C4-2B (cell line): ENCODE data around the gene SH3BP5L.

Experiments used
- H3K27ac ChIP-seq: fragments of 450-650 bp; 2 replicates; pipeline ENCODE4 v1.5.1; 2017
- ZFX ChIP-seq: fragments of 450-650 bp; IDR thresholded peaks from 2 replicates; pipeline ENCODE4 v1.6.1; 2017
- TF ChIP-seq, protein P1 (sequence below): fragments of 450-650 bp; conservative IDR thresholded peaks from 2 replicates; pipeline ENCODE4 v1.5.1; 2017; ENCODE audit warnings: mild to moderate bottlenecking

SH3BP5L gene

DNA sequence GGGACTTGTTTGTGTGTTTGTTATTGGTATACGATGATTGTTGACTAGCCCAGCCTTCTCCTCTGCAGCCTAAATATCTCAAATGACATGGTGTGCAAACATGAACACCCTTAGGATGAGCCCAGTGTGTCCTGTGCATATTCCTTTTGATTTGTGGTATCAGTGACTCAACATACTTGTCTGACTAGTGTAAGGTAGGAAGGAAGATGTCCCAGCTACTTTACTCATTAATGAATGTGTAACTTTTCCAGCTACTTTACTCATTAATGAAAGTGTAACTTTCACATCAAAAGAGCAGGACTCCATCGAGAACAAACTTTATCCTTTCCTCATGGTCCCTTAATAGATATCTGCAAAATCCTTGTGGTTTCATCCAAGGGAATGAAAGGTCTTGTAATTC is 35.9 kb upstream of the SH3BP5L start:
- TF ChIP-seq ZFX = no peak
- TF ChIP-seq, protein P1, sequence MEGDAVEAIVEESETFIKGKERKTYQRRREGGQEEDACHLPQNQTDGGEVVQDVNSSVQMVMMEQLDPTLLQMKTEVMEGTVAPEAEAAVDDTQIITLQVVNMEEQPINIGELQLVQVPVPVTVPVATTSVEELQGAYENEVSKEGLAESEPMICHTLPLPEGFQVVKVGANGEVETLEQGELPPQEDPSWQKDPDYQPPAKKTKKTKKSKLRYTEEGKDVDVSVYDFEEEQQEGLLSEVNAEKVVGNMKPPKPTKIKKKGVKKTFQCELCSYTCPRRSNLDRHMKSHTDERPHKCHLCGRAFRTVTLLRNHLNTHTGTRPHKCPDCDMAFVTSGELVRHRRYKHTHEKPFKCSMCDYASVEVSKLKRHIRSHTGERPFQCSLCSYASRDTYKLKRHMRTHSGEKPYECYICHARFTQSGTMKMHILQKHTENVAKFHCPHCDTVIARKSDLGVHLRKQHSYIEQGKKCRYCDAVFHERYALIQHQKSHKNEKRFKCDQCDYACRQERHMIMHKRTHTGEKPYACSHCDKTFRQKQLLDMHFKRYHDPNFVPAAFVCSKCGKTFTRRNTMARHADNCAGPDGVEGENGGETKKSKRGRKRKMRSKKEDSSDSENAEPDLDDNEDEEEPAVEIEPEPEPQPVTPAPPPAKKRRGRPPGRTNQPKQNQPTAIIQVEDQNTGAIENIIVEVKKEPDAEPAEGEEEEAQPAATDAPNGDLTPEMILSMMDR = no peak
- no peak overlapping the region for H3K27ac ChIP-seq

- no peak overlapping the region; the same call in 1 of the 2 replicates for H3K27ac ChIP-seq
- no peak for TF ChIP-seq ZFX
- TF ChIP-seq, protein P1 = no peak
Measured at GRCh38 chr1:248860007-248860406, 34.3 kb upstream of the SH3BP5L start.

DNA sequence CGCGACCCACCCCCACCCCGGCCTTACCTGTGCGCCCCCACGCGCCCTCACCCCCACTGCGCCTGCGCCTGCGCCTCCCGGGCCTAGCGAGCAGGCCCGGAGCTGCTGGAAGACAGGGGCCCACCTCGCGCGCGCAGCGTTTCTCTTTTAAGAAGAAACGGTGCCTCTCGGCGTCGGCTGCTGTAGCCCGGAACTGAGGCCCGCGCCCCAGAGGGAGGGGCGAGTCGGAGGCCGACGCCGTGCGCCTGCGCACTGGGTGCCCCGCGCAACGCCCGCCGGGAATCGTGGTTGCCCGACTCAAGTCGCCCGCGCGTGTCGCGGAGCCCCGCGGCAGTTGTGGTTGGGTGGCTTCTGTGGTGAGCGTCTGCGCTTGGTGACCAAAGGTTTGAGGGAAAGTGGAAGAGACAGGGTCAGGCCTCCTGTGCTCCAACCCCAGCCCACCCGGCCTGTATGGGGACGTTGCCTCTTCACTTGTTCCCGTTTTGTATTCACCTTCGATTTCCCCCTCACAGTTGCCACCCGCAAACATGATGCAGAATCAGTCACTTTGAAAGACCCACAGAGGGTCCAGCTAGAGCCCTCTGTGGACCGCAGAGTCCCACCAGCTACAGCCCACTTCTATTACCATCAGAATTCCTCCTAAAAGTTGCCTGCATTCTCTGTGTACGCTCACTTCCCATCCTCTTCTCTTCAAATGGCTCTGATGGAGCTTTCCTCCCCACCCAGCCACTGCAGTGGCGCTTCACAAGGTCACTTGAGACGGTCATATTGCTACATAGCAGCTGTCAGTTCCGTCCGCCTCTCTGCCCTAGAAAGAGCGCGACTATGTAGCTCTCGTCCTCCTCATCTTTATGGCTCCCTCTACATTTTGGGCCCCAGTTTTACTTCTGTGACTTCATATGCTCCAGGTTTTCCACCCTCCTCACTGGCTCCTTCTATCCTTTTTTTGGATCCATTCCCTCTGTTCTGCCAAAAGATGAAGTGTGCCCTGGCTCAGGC is 33.5 kb upstream of the SH3BP5L start, which contains the start of gene ZNF692:
Gene ZNF692, minus strand, starts transcription at position 195 of the 999 bp plus-strand sequence. CDS start 776 bp downstream, outside the sequence.
- H3K27ac ChIP-seq = peak within 1 kb of the TSS; percentile 99
- TF ChIP-seq ZFX = peak; percentile 31; the same call in 1 of the 2 replicates
- TF ChIP-seq, protein P1 = peak; percentile 43

GRCh38 chr1:248858096-248858890 is 32.6 kb upstream of the SH3BP5L start:
- H3K27ac ChIP-seq = peak overlapping the region; percentile 99

GRCh38 chr1:248857749-248858095 is 32.0 kb upstream of the SH3BP5L start:
- H3K27ac ChIP-seq = peak overlapping the region; percentile 99
- TF ChIP-seq, protein P1 = no peak
- TF ChIP-seq ZFX = no peak

More at GRCh38 chr1:248858096-248858890, 32.6 kb upstream of the SH3BP5L start:
- TF ChIP-seq, protein P1 = peak; percentile 75
- peak; percentile 63 for TF ChIP-seq ZFX

- no peak for TF ChIP-seq ZFX
- TF ChIP-seq, protein P1 = no peak
- H3K27ac ChIP-seq = peak overlapping the region; percentile 99
Measured at GRCh38 chr1:248857201-248857600, 31.5 kb upstream of the SH3BP5L start.

DNA sequence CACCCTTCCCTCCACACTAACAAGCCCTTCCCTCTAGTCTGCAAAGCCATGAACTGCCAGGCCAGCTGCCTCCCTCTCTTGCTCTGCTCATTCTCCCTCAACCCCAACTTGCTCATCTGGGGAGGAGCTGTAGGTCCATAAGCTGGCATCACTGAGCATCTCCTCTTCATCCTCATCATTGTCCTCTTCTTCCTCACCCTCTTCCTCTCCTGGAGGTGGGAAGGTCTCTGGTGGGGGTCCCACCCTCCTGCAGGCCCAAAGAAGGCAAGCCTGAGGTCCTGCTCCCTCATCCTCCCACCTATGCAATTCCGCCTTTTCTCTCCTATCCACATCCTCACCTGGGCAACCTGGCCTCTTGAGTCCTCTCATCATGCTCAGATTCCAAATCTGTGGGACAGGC is 30.5 kb upstream of the SH3BP5L start:
- TF ChIP-seq, protein P1 = no peak
- TF ChIP-seq ZFX = no peak
- H3K27ac ChIP-seq = no peak overlapping the region
